GM06990 (cell line): Measurements from ENCODE around the gene TRPC1.
A peak's percentile ranks its signal among the peaks of the same experiment; 100 is the strongest.

Experiments used
- DNase-seq: peaks from one replicate; pipeline ENCODE4 v3.0.0-alpha.2; 2011; ENCODE audit not compliant: insufficient read length; ENCODE audit errors: extremely low read depth
- H3K27me3 ChIP-seq: replicated peaks from 2 replicates; pipeline ENCODE4 v1.6.0; 2011; ENCODE audit warnings: low read length; ENCODE audit not compliant: control insufficient read depth, insufficient read depth
- H3K36me3 ChIP-seq: 2 replicates; pipeline ENCODE4 v1.5.1; 2011; ENCODE audit warnings: low read length; ENCODE audit not compliant: control insufficient read depth, insufficient read depth
- H3K4me3 ChIP-seq: replicated peaks from 2 replicates; pipeline ENCODE4 v1.5.1; 2011; ENCODE audit warnings: low read depth, mild to moderate bottlenecking, control low read depth, low read length
- CTCF ChIP-seq: IDR thresholded peaks from 2 replicates; pipeline ENCODE4 v1.5.1; 2011; ENCODE audit warnings: low read length, control low read depth, mild to moderate bottlenecking, inconsistent platforms; ENCODE audit not compliant: insufficient read depth, poor library complexity, severe bottlenecking

The TRPC1 gene

GRCh38 chr3:142716102-142716501 lies 7.7 kb upstream of the TRPC1 start:
- DNase-seq = no peak
- Histone ChIP-seq H3K27me3 (no peaks in the 10 kb centered on the region), H3K36me3 (no peaks in the 10 kb centered on the region), H3K4me3 (no peak overlapping the region)
- TF ChIP-seq CTCF = no peak

- DNase-seq = no peak
- no peak for TF ChIP-seq CTCF
- Histone ChIP-seq H3K4me3 (peak overlapping the region; percentile 67), H3K27me3 (no peaks in the 10 kb centered on the region), H3K36me3 (no peaks in the 10 kb centered on the region)
Measured at GRCh38 chr3:142723665-142723967, 218 bp upstream of the TRPC1 start.

GRCh38 chr3:142724682-142725356 lies 985 bp downstream of the TRPC1 start:
- DNase-seq = no peak
- TF ChIP-seq CTCF = no peak
- H3K4me3 ChIP-seq = peak overlapping the region; percentile 67
- no peaks in the 10 kb centered on the region for H3K36me3 ChIP-seq
- H3K27me3 ChIP-seq = no peaks in the 10 kb centered on the region

GRCh38 chr3:142725357-142725739 lies 1.5 kb downstream of the TRPC1 start:
- no peaks in the 10 kb centered on the region for H3K27me3 ChIP-seq
- TF ChIP-seq CTCF = no peak
- no peak for DNase-seq
- no peak overlapping the region for H3K4me3 ChIP-seq
- no peaks in the 10 kb centered on the region for H3K36me3 ChIP-seq

GRCh38 chr3:142726017-142726416 lies 2.2 kb downstream of the TRPC1 start:
- H3K4me3 ChIP-seq = no peak overlapping the region
- TF ChIP-seq CTCF = no peak
- DNase-seq = no peak
- H3K27me3 ChIP-seq = no peaks in the 10 kb centered on the region
- no peaks in the 10 kb centered on the region for H3K36me3 ChIP-seq

- Histone ChIP-seq H3K4me3 (no peak overlapping the region), H3K36me3 (no peaks in the 10 kb centered on the region), H3K27me3 (no peaks in the 10 kb centered on the region)
- no peak for DNase-seq
- no peak for TF ChIP-seq CTCF
Measured at GRCh38 chr3:142732066-142732465, 8.2 kb downstream of the TRPC1 start.
